WTC11 (cell line): ENCODE results near the gene PSMB2. TPM values are rescaled to one million over a fixed set of nuclear protein-coding genes. Genes with fewer than 3 reads are reported as not detected.

Experiments
- ELF4 ChIP-seq: sonication (generic); formaldehyde crosslinking; IDR thresholded peaks from 2 replicates; pipeline ENCODE4 v1.8.1; 2022; ENCODE audit warnings: low read depth, mild to moderate bottlenecking, moderate library complexity, missing genetic modification reagents
- ESRRA ChIP-seq: sonication (generic); formaldehyde crosslinking; IDR thresholded peaks from 2 replicates; pipeline ENCODE4 v1.8.1; 2022; ENCODE audit warnings: mild to moderate bottlenecking, missing genetic modification reagents, borderline replicate concordance
- FOXP1 ChIP-seq: sonication (generic); formaldehyde crosslinking; IDR thresholded peaks from 2 replicates; pipeline ENCODE4 v1.8.0; 2022; ENCODE audit warnings: missing genetic modification reagents, mild to moderate bottlenecking, moderate library complexity, borderline replicate concordance
- GRHL2 ChIP-seq: fragments of 250-450 bp; sonication (Bioruptor Pico); IDR thresholded peaks from 2 replicates; pipeline ENCODE4 v1.8.0; 2022; ENCODE audit warnings: mild to moderate bottlenecking, moderate library complexity; ENCODE audit not compliant: insufficient replicate concordance, severe bottlenecking
- HMGXB4 ChIP-seq: sonication (generic); formaldehyde crosslinking; IDR thresholded peaks from 2 replicates; pipeline ENCODE4 v1.8.1; 2023; ENCODE audit warnings: mild to moderate bottlenecking, moderate library complexity, missing genetic modification reagents
- MAX ChIP-seq: sonication (generic); formaldehyde crosslinking; IDR thresholded peaks from 2 replicates; pipeline ENCODE4 v1.8.0; 2022; ENCODE audit warnings: mild to moderate bottlenecking, missing genetic modification reagents
- OVOL2 ChIP-seq: fragments of 250-450 bp; sonication (Bioruptor Pico); IDR thresholded peaks from 2 replicates; pipeline ENCODE4 v1.9.0; 2021; ENCODE audit warnings: mild to moderate bottlenecking, borderline replicate concordance
- SOX15 ChIP-seq: fragments of 250-450 bp; sonication (Bioruptor Pico); IDR thresholded peaks from 2 replicates; pipeline ENCODE4 v1.9.0; 2021; ENCODE audit warnings: mild to moderate bottlenecking
- STAT6 ChIP-seq: sonication (generic); formaldehyde crosslinking; conservative IDR thresholded peaks from 2 replicates; pipeline ENCODE4 v1.8.1; 2023; ENCODE audit warnings: mild to moderate bottlenecking, low read depth, missing genetic modification reagents, moderate library complexity
- USF1 ChIP-seq: sonication (generic); formaldehyde crosslinking; IDR thresholded peaks from 2 replicates; pipeline ENCODE4 v1.8.0; 2022; ENCODE audit warnings: mild to moderate bottlenecking, missing genetic modification reagents
- ZBTB43 ChIP-seq: sonication (generic); formaldehyde crosslinking; IDR thresholded peaks from 2 replicates; pipeline ENCODE4 v1.8.1; 2023; ENCODE audit warnings: mild to moderate bottlenecking, missing genetic modification reagents
- ZNF281 ChIP-seq: sonication (generic); formaldehyde crosslinking; IDR thresholded peaks from 2 replicates; pipeline ENCODE4 v1.8.0; 2023; ENCODE audit warnings: mild to moderate bottlenecking, missing genetic modification reagents
- ZNF317 ChIP-seq: sonication (generic); formaldehyde crosslinking; IDR thresholded peaks from 2 replicates; pipeline ENCODE4 v1.8.1; 2023; ENCODE audit warnings: low read depth, mild to moderate bottlenecking, moderate library complexity, missing genetic modification reagents, borderline replicate concordance
- ZNF396 ChIP-seq: fragments of 250-450 bp; sonication (Bioruptor Pico); IDR thresholded peaks from 2 replicates; pipeline ENCODE4 v1.8.0; 2021; ENCODE audit warnings: mild to moderate bottlenecking, moderate library complexity, borderline replicate concordance
- ZNF532 ChIP-seq: fragments of 250-450 bp; sonication (Bioruptor Pico); IDR thresholded peaks from 2 replicates; pipeline ENCODE4 v1.9.0; 2021; ENCODE audit warnings: mild to moderate bottlenecking, borderline replicate concordance
- ZSCAN18 ChIP-seq: fragments of 250-450 bp; sonication (Bioruptor Pico); IDR thresholded peaks from 2 replicates; pipeline ENCODE4 v2.1.2; 2022; ENCODE audit warnings: mild to moderate bottlenecking, moderate library complexity
- total RNA-seq: library from RNA; stranded (reverse); gene quantifications from 3 replicates; pipeline ENCODE4 v1.2.3, GENCODE V29; 2021

PSMB2 gene
- total RNA-seq, 1 experiment from 2014 or later = 76.7 TPM

GRCh38 chr1:35573198-35574124 is 67.9 kb downstream of the PSMB2 start, which contains the start of gene TFAP2E (continued):
- peak; percentile 75 for TF ChIP-seq FOXP1 (CRISPR knock-in tag)
- TF ChIP-seq ZNF281 (CRISPR knock-in tag) = no peak
- no peak for TF ChIP-seq USF1 (CRISPR knock-in tag)
- no peak for TF ChIP-seq STAT6 (CRISPR knock-in tag)
- no peak for TF ChIP-seq ZNF532 (CRISPR knock-in tag)
- no peak for TF ChIP-seq ELF4 (CRISPR knock-in tag)
- TF ChIP-seq MAX (CRISPR knock-in tag) = 0 out of 2 replicates have a peak, but pooled peaks have one; percentile 28
- no peak for TF ChIP-seq SOX15 (CRISPR knock-in tag)
- peak; percentile 71 for TF ChIP-seq ZBTB43 (CRISPR knock-in tag)
- no peak for TF ChIP-seq ZSCAN18 (CRISPR knock-in tag)
- TF ChIP-seq GRHL2 (CRISPR knock-in tag) = no peak
- TF ChIP-seq OVOL2 (CRISPR knock-in tag) = no peak
- TF ChIP-seq ZNF317 = no peak
- TF ChIP-seq ESRRA (CRISPR knock-in tag) = no peak
- TF ChIP-seq ZNF396 = no peak
- peak; percentile 39; the same call in 1 of the 2 replicates for TF ChIP-seq HMGXB4 (CRISPR knock-in tag)
